SK-N-SH treated with all-trans-retinoic acid at 6 μM for 48 hours (cell line): ENCODE results near the gene FBXO17.
A peak's percentile ranks its signal among the peaks of the same experiment; 100 is the strongest.
"Not testable (repeated sequence)": the region's sequence is repeated elsewhere in the genome, so short reads cannot be mapped to it uniquely, and the experiment has no call there.

Source experiments
- ATAC-seq: fragments of 200-7000 bp; cut with Tn5 transposase; 3 replicates; pipeline ENCODE4 v1.9.1; 2020; ENCODE audit warnings: mild to moderate bottlenecking, moderate library complexity
- ARNTL ChIP-seq: fragments of 450-650 bp; formaldehyde crosslinking; IDR thresholded peaks from 2 replicates; pipeline ENCODE4 v1.5.0; 2020; ENCODE audit warnings: low read depth, mild to moderate bottlenecking, moderate library complexity, borderline replicate concordance
- BACH2 ChIP-seq: fragments of 250-450 bp; sonication (Bioruptor Pico); IDR thresholded peaks from 2 replicates; pipeline ENCODE4 v1.9.0; 2021; ENCODE audit warnings: mild to moderate bottlenecking, borderline replicate concordance
- CREB5 ChIP-seq: fragments of 250-450 bp; sonication (Bioruptor Pico); IDR thresholded peaks from 2 replicates; pipeline ENCODE4 v1.5.1; 2020; ENCODE audit warnings: low read depth, mild to moderate bottlenecking, moderate library complexity
- CSDC2 ChIP-seq: fragments of 250-450 bp; sonication (Bioruptor Pico); IDR thresholded peaks from 2 replicates; pipeline ENCODE4 v1.5.0; 2020; ENCODE audit warnings: mild to moderate bottlenecking, moderate library complexity
- CSRNP3 ChIP-seq: fragments of 250-450 bp; sonication (Bioruptor Pico); IDR thresholded peaks from 2 replicates; pipeline ENCODE4 v1.5.1; 2021; ENCODE audit warnings: mild to moderate bottlenecking, moderate library complexity
- GLIS3 ChIP-seq: fragments of 250-450 bp; sonication (Bioruptor Pico); IDR thresholded peaks from 2 replicates; pipeline ENCODE4 v1.5.0; 2020; ENCODE audit warnings: mild to moderate bottlenecking, moderate library complexity
- ISL1 ChIP-seq: fragments of 250-450 bp; sonication (Bioruptor Pico); IDR thresholded peaks from 2 replicates; pipeline ENCODE4 v2.1.2; 2022; ENCODE audit warnings: mild to moderate bottlenecking, moderate library complexity
- OSR1 ChIP-seq: fragments of 250-450 bp; sonication (Bioruptor Pico); IDR thresholded peaks from 2 replicates; pipeline ENCODE4 v1.8.0; 2022; ENCODE audit warnings: moderate library complexity, mild to moderate bottlenecking, inconsistent platforms
- PATZ1 ChIP-seq: fragments of 250-450 bp; sonication (Bioruptor Pico); IDR thresholded peaks from 2 replicates; pipeline ENCODE4 v1.8.0; 2020; ENCODE audit warnings: mild to moderate bottlenecking, moderate library complexity, borderline replicate concordance
- POU6F1 ChIP-seq: fragments of 250-450 bp; sonication (Bioruptor Pico); IDR thresholded peaks from 2 replicates; pipeline ENCODE4 v1.8.0; 2021; ENCODE audit warnings: low read depth, mild to moderate bottlenecking, moderate library complexity, borderline replicate concordance
- PPARA ChIP-seq: fragments of 250-450 bp; sonication (Bioruptor Pico); IDR thresholded peaks from 2 replicates; pipeline ENCODE4 v1.5.0; 2020; ENCODE audit warnings: mild to moderate bottlenecking, borderline replicate concordance
- RARB ChIP-seq: fragments of 250-450 bp; sonication (Bioruptor Pico); IDR thresholded peaks from 2 replicates; pipeline ENCODE4 v1.8.0; 2021; ENCODE audit warnings: mild to moderate bottlenecking, moderate library complexity
- SNAI2 ChIP-seq: fragments of 250-450 bp; sonication (Bioruptor Pico); IDR thresholded peaks from 2 replicates; pipeline ENCODE4 v1.5.0; 2020; ENCODE audit warnings: mild to moderate bottlenecking, moderate library complexity
- TCF4 ChIP-seq: fragments of 250-450 bp; sonication (Bioruptor Pico); IDR thresholded peaks from 2 replicates; pipeline ENCODE4 v1.8.0; 2021; ENCODE audit warnings: mild to moderate bottlenecking, moderate library complexity, borderline replicate concordance
- TOX ChIP-seq: fragments of 250-450 bp; sonication (Bioruptor Pico); IDR thresholded peaks from 2 replicates; pipeline ENCODE4 v1.8.0; 2021; ENCODE audit warnings: mild to moderate bottlenecking, moderate library complexity, borderline replicate concordance
- TSHZ2 ChIP-seq: fragments of 250-450 bp; sonication (Bioruptor Pico); IDR thresholded peaks from 2 replicates; pipeline ENCODE4 v1.5.0; 2020; ENCODE audit warnings: mild to moderate bottlenecking, moderate library complexity
- ZC3H10 ChIP-seq: fragments of 250-450 bp; sonication (Bioruptor Pico); IDR thresholded peaks from 2 replicates; pipeline ENCODE4 v1.5.1; 2021; ENCODE audit warnings: mild to moderate bottlenecking, moderate library complexity
- ZFP3 ChIP-seq: fragments of 250-450 bp; sonication (Bioruptor Pico); IDR thresholded peaks from 2 replicates; pipeline ENCODE4 v1.5.0; 2020; ENCODE audit warnings: mild to moderate bottlenecking, moderate library complexity
- ZFP30 ChIP-seq: fragments of 450-650 bp; formaldehyde crosslinking; IDR thresholded peaks from 2 replicates; pipeline ENCODE4 v1.5.0; 2022; ENCODE audit warnings: mild to moderate bottlenecking, moderate library complexity
- ZNF565 ChIP-seq: fragments of 450-650 bp; formaldehyde crosslinking; conservative IDR thresholded peaks from 2 replicates; pipeline ENCODE4 v1.5.0; 2020; ENCODE audit warnings: low read depth, mild to moderate bottlenecking, moderate library complexity
- ZNF70 ChIP-seq: fragments of 450-650 bp; formaldehyde crosslinking; IDR thresholded peaks from 2 replicates; pipeline ENCODE4 v1.5.0; 2020; ENCODE audit warnings: mild to moderate bottlenecking, moderate library complexity
- ZNF8 ChIP-seq: fragments of 450-650 bp; formaldehyde crosslinking; IDR thresholded peaks from 2 replicates; pipeline ENCODE4 v1.5.0; 2020; ENCODE audit warnings: mild to moderate bottlenecking, moderate library complexity

The FBXO17 gene

GRCh38 chr19:38942471-38943181, 32.9 kb downstream of the FBXO17 start:
- TF ChIP-seq ARNTL (CRISPR knock-in tag), result no peak
- TF ChIP-seq CREB5, result no peak
- no peak for TF ChIP-seq TSHZ2 (CRISPR knock-in tag)
- TF ChIP-seq ISL1 (CRISPR knock-in tag), result no peak
- TF ChIP-seq CSDC2, result no peak
- TF ChIP-seq GLIS3 (CRISPR knock-in tag), result no peak
- TF ChIP-seq POU6F1 (CRISPR knock-in tag), result no peak
- no peak for TF ChIP-seq PPARA (CRISPR knock-in tag)
- no peak for TF ChIP-seq ZC3H10 (CRISPR knock-in tag)
- no peak for TF ChIP-seq CSRNP3
- TF ChIP-seq OSR1, result no peak
- TF ChIP-seq RARB (CRISPR knock-in tag), result no peak
- 0 out of 3 replicates have a peak, but pooled peaks have one; percentile 14 for ATAC-seq

GRCh38 chr19:38941979-38942378, 33.6 kb downstream of the FBXO17 start:
- no peak; the same call in 2 of the 3 replicates for ATAC-seq
- no peak for TF ChIP-seq ZNF565 (CRISPR knock-in tag)
- no peak for TF ChIP-seq ISL1 (CRISPR knock-in tag)
- TF ChIP-seq RARB (CRISPR knock-in tag), result no peak
- TF ChIP-seq CSRNP3, result no peak
- TF ChIP-seq ZFP3 (CRISPR knock-in tag), result no peak
- TF ChIP-seq TOX (CRISPR knock-in tag), result no peak
- no peak for TF ChIP-seq SNAI2 (CRISPR knock-in tag)
- no peak for TF ChIP-seq CREB5
- no peak for TF ChIP-seq TCF4 (CRISPR knock-in tag)
- TF ChIP-seq PATZ1 (CRISPR knock-in tag), result no peak
- TF ChIP-seq BACH2 (CRISPR knock-in tag), result no peak
- TF ChIP-seq ZNF8, result no peak
- TF ChIP-seq ARNTL (CRISPR knock-in tag), result no peak
- TF ChIP-seq ZFP30, result no peak
- no peak for TF ChIP-seq ZNF70 (CRISPR knock-in tag)
- no peak for TF ChIP-seq POU6F1 (CRISPR knock-in tag)

- not testable (repeated sequence) for ATAC-seq
These were observed 34.1 kb downstream of the FBXO17 start for GRCh38 chr19:38941466-38941865.
